ENCODE measurements around the gene HNRNPA0.

DNA sequence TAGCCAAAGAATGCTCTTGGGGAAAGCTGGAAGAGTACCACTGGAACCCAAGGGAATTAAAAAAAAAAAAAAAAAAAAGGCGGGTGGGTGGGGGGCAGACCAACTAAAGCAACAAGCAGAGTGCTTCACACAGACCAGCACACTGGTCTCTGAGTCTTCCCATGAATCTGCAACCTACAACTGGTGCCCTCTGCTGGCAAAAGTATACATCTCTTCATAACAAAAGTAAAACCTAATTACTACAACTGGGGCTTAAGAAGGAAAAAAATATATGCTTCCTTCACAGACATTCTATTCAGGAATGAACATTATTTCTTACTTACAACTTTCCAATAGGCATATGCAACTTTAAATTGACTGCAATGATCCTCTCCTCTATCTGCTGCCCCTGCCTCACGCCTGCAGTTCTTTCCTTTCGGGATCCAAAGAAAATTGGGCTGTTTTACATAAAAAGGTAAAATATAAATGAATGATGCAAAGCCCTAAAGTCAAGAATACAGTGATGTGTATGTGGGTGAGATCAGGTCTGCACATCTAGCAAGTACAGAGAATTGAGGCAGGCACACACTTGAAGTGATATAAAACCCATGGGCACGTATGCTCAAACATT lies 11.0 kb downstream of the HNRNPA0 start:
- TF ChIP-seq EZH2 (IDR thresholded peaks at IDR 0.05) (no peak), POLR2AphosphoS5 (IDR thresholded peaks at IDR 0.05; ENCODE audit: borderline replicate concordance, low read depth, low read length) (no peak), FOXP2 (optimal IDR thresholded peaks at IDR 0.05; ENCODE audit: control extremely low read depth, extremely low read length, insufficient read depth) (no peak)

All from SK-N-MC (cell line).